Measurements from ENCODE around the gene HSDL1. TPM values are rescaled to one million over a fixed set of nuclear protein-coding genes. Genes with fewer than 3 reads are reported as not detected.

HSDL1 gene
- total and polyA plus RNA-seq, 2 of the 8 experiments (the other 6 are each of a cell fraction or from before 2014, with no cell fraction given) = 25.0 to 55.7 TPM

GRCh38 chr16:84074721-84075120, 70.3 kb downstream of the HSDL1 start (continued):
- TF ChIP-seq CHD7 (IDR thresholded peaks at IDR 0.05; ENCODE audit: insufficient replicate concordance, low read length) (no peak), BCL11A (IDR thresholded peaks at IDR 0.05; ENCODE audit: low read depth in 2 of 2, low read length in 2 of 2) (no peak), HDAC6 (IDR thresholded peaks at IDR 0.05; ENCODE audit: low read depth, low read length) (no peak), SAP30 (IDR thresholded peaks at IDR 0.05; ENCODE audit: insufficient read depth, insufficient replicate concordance, low read length) (no peak)
